Measurements from ENCODE around the gene NMRAL1.

GRCh38 chr16:4496305-4496704 lies 21.9 kb upstream of the NMRAL1 start:
- TF ChIP-seq CTCF (IDR thresholded peaks at IDR 0.05) (no peak), POLR2A (IDR thresholded peaks at IDR 0.05) (no peak)

Data from Peyer's patch (tissue), 4 donors.